Naive B cell (primary cell): ENCODE data around the gene CENPF. TPM values are rescaled to one million over a fixed set of nuclear protein-coding genes. Genes with fewer than 3 reads are reported as not detected.
"Not testable (repeated sequence)": the region's sequence is repeated elsewhere in the genome, so short reads cannot be mapped to it uniquely, and the experiment has no call there.

Experiments used
- ATAC-seq, 2 donors: fragments of 150-1000 bp; cut with Tn5 transposase; 2 replicates each; pipeline ENCODE4 v1.10.0; 2021; ENCODE audit warnings: low read depth in 2 of 2, mild to moderate bottlenecking in 2 of 2, moderate library complexity in 2 of 2
- DNase-seq: peaks from one replicate; pipeline ENCODE4 v3.0.0; 2022
- H3K27ac Mint-ChIP-seq, 6 donors: one replicate each; pipeline ENCODE4 v1.8.0; 2020 to 2022; ENCODE audit warnings: mild to moderate bottlenecking in 6 of 6, mixed read lengths in 6 of 6, moderate library complexity in 5 of 6, inconsistent platforms in 2 of 6
- H3K27me3 Mint-ChIP-seq, 3 donors: one replicate each; pipeline ENCODE4 v1.8.0; 2021 to 2022; ENCODE audit warnings: mixed read lengths in 3 of 3, mild to moderate bottlenecking in 1 of 3
- H3K36me3 Mint-ChIP-seq, 2 donors: one replicate each; pipeline ENCODE4 v1.8.0; 2020 to 2022; ENCODE audit warnings: mixed read lengths in 2 of 2, inconsistent platforms in 1 of 2, mild to moderate bottlenecking in 1 of 2
- H3K4me1 Mint-ChIP-seq, 3 donors: one replicate each; pipeline ENCODE4 v1.8.0; 2020 to 2022; ENCODE audit warnings: mixed read lengths in 3 of 3, inconsistent platforms in 1 of 3, mild to moderate bottlenecking in 1 of 3, moderate library complexity in 1 of 3
- H3K4me3 Mint-ChIP-seq, 8 donors: one replicate each; pipeline ENCODE4 v1.8.0; 2020 to 2022; ENCODE audit warnings: mild to moderate bottlenecking in 8 of 8, mixed read lengths in 8 of 8, moderate library complexity in 8 of 8, inconsistent platforms in 2 of 8
- H3K9me3 Mint-ChIP-seq, 7 donors: one replicate each; pipeline ENCODE4 v1.8.0; 2020 to 2022; ENCODE audit warnings: mixed read lengths in 7 of 7, mild to moderate bottlenecking in 5 of 7, inconsistent platforms in 2 of 7, moderate library complexity in 1 of 7
- polyA plus RNA-seq, 6 donors: library from polyadenylated mRNA; unstranded; fragments of 300-500 nt; fragmentation: Illumina TruSeq; gene quantifications; one replicate each; pipeline ENCODE4 v1.2.3, GENCODE V29; 2021; ENCODE audit warnings: low read depth in 6 of 6

The CENPF gene
- polyA plus RNA-seq, 6 donors from 2014 or later = 0.18 to 0.64 (median 0.38) TPM; not detected in 2

DNA sequence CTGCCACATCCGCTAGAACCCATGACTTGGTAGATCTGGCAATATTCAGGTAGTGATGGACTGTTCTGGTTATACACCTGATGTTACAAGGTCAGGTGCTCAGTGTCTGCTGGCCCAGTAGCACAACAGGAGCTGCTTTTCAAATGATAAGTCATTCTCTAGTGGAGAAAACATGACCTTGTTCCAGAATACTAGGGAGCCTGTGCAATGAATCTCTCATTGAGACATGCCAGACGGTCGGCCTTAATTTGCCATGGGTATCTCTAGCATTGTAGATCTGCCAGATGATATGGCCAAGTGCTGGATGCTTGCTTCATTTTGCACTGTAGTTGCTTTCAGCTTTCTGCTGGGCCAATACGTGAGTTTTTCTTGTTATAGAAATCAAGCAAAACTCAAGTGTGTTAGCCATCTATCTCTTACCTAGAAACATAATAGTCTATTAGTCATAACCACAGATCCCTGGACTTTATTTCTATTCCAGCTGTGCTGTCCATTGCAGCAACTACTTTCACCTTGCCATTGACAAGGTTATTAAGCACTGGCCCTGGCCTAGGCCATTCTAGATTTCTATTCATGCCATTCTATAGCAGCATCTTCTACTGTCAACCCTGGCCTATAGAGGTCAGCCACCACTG, 13.9 kb upstream of the CENPF start:
- Mint-ChIP-seq H3K27ac (peak overlapping the region in 1 of 6 donors; percentile 6), H3K27me3 (peaks cover 9 to 28% (median 22%) of the 10 kb centered on the region in 3 donors), H3K4me3 (no peak overlapping the region), H3K4me1 (no peaks in the 10 kb centered on the region), H3K9me3 (no peaks in the 10 kb centered on the region), H3K36me3 (no peaks in the 10 kb centered on the region)
- no peak for DNase-seq
- no peak for ATAC-seq

DNA sequence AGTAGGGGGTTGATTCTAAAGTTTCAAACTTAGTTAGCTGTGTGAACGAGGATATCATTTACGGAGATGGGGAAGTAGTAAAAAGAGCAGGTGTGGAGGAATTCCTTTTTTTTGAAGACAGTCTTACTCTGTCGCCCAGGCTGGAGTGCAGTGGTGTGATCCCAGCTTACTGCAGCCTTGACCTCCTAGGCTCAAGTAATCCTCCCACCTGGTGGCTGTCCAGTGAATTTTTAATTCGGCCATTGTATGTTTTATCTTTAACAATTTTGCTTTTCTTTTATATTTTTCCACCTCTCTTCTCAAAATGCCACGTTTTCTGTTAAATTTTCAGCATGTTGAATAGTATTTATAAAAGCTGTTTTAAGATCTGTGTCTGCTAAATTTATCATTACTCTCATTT, 12.3 kb upstream of the CENPF start:
- H3K4me3 Mint-ChIP-seq = no peak overlapping the region
- H3K4me1 Mint-ChIP-seq = no peaks in the 10 kb centered on the region
- no peaks in the 10 kb centered on the region for H3K9me3 Mint-ChIP-seq
- no peak for DNase-seq
- H3K36me3 Mint-ChIP-seq = no peaks in the 10 kb centered on the region
- peak overlapping the region in 1 of 6 donors; percentile 44 for H3K27ac Mint-ChIP-seq
- no peak for ATAC-seq
- peaks cover 7 to 26% (median 15%) of the 10 kb centered on the region in 3 donors for H3K27me3 Mint-ChIP-seq

DNA sequence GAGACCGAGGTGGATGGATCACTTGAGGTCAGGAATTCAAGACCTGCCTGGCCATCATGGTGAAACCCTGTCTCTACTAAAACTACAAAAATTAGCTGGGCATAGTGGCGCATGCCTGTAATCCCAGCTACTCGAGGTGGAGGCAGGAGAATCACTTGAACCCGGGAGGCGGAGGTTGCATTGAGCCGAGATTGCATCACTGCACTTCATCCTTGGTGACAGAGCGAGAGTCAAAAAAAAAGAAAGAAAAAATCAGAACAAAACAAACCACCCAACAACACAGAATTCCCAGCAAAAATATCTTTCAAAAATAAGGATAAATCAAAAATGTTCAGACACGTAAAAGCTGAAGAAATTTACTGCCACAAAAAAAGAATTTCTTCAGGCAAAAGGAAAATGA, 11.1 kb upstream of the CENPF start:
- H3K4me1 Mint-ChIP-seq, H3K4me3 Mint-ChIP-seq, H3K27ac Mint-ChIP-seq, H3K36me3 Mint-ChIP-seq, ATAC-seq, DNase-seq, H3K9me3 Mint-ChIP-seq: not testable (repeated sequence)
- H3K27me3 Mint-ChIP-seq = peaks cover 2 to 21% (median 10%) of the 10 kb centered on the region in 3 donors

DNA sequence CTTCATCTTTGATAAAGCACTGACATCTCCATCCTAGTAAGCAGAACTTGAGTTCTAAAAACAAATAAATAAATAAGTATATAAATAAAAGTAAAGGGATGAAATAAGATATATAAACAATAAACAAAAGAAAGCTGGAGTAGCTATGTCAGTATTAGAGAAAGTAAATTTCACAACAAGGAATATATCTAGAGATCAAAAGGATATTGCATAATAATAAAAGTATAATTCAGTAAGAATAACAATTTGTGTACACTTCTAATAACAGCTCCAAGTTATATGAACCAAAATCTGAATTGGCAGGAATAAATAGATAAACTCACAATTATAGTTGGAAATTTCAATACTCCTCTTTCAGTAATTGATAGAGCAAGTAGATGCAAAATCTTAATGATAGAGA, 9.8 kb upstream of the CENPF start:
- Mint-ChIP-seq H3K27me3 (peaks cover 0 to 21% (median 10%) of the 10 kb centered on the region in 3 donors), H3K27ac (no peak overlapping the region), H3K36me3 (no peaks in the 10 kb centered on the region), H3K4me1 (no peaks in the 10 kb centered on the region), H3K4me3 (no peak overlapping the region), H3K9me3 (no peaks in the 10 kb centered on the region)
- DNase-seq = no peak
- ATAC-seq = no peak

DNA sequence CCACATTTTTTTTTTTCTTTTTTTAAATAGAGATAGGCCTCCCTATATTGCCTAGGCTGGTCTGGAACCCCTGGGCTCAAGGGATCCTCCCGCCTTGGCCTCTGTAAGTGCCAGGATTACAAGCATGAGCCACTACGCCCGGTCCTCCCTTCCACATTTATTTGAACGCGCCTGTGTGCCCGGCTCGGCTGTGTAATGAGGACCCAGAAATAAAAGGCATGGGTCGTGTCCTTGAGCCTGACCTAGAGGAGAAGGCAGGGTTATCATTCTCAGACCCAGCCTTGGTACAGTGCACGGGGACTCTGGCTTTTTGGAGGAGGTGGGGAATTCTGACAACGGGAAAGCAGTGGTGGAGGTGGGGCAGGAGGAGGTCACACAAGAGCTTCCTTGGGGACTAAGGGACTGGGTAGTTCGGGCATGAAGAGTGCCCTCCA, 841 bp downstream of the CENPF start:
- Mint-ChIP-seq H3K36me3 (no peaks in the 10 kb centered on the region), H3K4me1 (peaks cover 8 to 14% (median 13%) of the 10 kb centered on the region in 3 donors), H3K27me3 (no peaks in the 10 kb centered on the region), H3K4me3 (peak overlapping the region; percentile 84 to 98 (median 96)), H3K27ac (peak overlapping the region in 5 of 6 donors; percentile 18 to 94 (median 67)), H3K9me3 (peaks cover 0 to 2% (median 0%) of the 10 kb centered on the region in 7 donors)
- no peak for DNase-seq
- ATAC-seq = no peak

DNA sequence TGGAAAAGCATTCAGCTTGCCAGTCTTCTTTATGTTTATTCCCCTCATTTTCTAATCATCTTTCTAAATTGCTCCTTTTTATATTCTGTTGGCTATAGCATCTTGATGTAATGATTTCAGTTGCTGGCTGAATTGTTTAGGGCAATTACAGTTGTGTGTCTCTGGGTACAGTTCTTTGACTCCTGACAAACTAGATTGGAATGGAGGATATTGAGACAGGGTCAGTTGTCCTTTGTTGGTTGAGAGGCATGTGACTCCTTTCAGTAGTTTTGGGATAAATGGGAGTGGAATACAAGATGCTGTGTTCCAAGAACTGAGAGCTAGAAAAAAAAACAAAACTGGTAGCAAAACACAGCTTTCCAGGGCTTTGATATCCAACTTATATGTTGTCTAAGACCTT, 1.5 kb downstream of the CENPF start:
- peaks cover 8 to 14% (median 13%) of the 10 kb centered on the region in 3 donors for H3K4me1 Mint-ChIP-seq
- peak overlapping the region; percentile 73 to 98 (median 92) for H3K4me3 Mint-ChIP-seq
- no peaks in the 10 kb centered on the region for H3K27me3 Mint-ChIP-seq
- no peak for ATAC-seq
- no peak overlapping the region for H3K27ac Mint-ChIP-seq
- H3K36me3 Mint-ChIP-seq = no peaks in the 10 kb centered on the region
- H3K9me3 Mint-ChIP-seq = peaks cover 0 to 6% (median under 1%) of the 10 kb centered on the region in 7 donors
- DNase-seq = no peak

DNA sequence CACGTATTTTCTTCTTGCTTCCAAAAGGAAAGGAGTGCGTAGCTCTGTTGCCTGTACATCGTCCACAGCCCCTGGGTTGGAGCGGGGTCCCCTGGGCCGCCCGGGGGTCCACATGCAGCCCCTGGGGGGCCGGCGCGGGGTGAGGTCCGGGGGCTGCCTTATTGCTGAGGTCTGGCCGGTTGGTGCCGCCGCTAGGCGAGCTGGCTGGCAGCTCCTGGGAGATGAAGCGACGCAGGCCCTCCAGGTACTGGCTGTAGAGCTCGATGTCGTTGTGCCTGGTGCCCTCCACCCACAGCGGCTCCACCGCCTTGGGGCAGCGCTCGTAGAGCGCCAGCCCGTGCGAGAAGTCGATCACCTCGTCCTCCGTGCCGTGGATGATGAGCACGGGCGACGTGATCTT, 2.5 kb downstream of the CENPF start:
- DNase-seq, H3K27ac Mint-ChIP-seq, H3K36me3 Mint-ChIP-seq, H3K4me3 Mint-ChIP-seq, ATAC-seq, H3K27me3 Mint-ChIP-seq: not testable (repeated sequence)
- Mint-ChIP-seq H3K9me3 (peaks cover 2 to 11% (median 3%) of the 10 kb centered on the region in 7 donors), H3K4me1 (peaks cover 8 to 14% (median 13%) of the 10 kb centered on the region in 3 donors)

DNA sequence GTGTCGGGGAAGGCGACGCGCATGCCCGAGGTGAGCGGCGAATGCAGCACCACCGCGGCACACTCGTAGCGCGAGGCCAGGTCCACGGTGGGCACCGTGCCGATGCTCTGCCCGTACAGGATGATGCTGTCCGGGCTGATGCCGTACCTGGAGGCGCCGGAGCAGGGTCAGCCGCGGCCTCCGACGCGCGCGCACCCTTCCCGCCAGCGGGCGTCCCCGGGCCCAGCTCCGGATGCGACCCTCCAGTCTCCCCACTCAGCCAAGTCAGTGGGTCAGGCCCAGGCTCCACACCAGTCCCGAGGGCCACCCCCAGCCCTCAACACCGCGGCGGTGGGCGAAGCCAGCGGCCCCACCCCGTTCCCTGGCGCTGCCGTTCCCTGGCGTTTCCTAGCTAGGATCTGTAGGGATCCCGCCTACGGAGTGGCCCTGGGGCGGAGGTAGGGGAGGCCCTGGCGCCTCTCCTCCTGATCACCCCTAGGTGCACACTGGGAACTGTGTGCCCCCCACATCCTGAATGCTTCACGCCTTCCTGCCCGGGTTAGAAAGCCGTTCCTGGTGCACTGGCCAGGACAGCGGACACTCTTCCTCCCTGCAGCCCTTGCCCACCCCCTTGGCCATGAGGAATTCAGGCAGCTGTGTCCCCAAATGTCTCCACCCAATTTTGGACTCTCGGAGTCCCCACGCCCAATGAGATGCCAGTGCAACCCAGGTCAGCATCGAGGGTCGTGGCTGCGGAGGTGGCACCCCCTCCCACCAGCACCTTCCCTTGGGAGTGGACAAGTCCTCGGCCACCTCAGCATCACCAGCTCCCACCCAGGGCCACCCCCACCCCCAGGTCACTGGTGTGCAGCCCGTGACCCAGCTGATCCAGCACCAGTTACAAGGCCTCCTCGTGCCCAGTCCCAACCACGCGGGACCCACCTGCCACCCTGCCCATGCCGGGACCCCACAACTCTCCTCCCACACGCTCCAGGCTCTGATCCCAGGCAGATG, 3.2 kb downstream of the CENPF start:
- not testable (repeated sequence) for H3K27me3 Mint-ChIP-seq, H3K4me3 Mint-ChIP-seq, H3K27ac Mint-ChIP-seq, ATAC-seq, H3K36me3 Mint-ChIP-seq, DNase-seq
- peaks cover 8 to 14% (median 13%) of the 10 kb centered on the region in 3 donors for H3K4me1 Mint-ChIP-seq
- peaks cover 3 to 12% (median 3%) of the 10 kb centered on the region in 7 donors for H3K9me3 Mint-ChIP-seq

DNA sequence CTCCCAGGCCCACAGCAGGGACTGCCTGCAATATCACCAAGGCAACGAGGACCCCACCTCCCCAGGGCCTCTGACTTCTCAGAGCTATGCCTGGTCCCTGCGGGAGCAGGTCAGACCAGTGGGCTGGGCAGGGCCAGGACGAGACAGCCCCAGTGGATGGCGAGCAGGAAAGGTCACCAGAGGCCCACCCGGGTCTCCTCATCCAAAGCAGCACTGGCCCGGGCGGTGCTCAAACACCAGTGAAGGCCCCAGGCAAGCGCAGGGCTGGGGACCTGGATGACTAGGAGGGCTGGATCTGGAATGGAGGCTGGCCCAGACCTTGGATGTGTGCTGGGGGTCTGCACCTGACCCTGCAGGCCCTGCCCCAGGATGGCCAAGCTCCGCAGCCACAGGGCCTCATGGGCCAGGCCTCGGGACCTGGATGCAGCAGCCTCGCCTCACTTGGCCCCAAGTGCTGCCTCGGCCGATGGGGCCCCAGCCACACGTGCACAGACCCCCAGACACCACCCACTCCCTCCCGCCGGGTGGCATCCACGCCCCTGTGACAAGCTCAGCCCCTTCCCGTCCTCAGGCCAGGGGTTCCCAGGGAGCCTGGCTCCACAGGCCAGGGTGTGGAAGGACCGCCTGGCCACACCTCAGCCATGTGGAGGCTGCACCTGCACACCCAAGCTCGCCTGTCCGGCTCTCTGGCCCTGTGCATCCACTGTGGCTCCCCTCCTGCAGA, 4.7 kb downstream of the CENPF start:
- DNase-seq, H3K27me3 Mint-ChIP-seq, H3K4me1 Mint-ChIP-seq, H3K4me3 Mint-ChIP-seq, H3K27ac Mint-ChIP-seq, H3K36me3 Mint-ChIP-seq, ATAC-seq: not testable (repeated sequence)
- H3K9me3 Mint-ChIP-seq = peaks cover 3 to 12% (median 3%) of the 10 kb centered on the region in 7 donors

DNA sequence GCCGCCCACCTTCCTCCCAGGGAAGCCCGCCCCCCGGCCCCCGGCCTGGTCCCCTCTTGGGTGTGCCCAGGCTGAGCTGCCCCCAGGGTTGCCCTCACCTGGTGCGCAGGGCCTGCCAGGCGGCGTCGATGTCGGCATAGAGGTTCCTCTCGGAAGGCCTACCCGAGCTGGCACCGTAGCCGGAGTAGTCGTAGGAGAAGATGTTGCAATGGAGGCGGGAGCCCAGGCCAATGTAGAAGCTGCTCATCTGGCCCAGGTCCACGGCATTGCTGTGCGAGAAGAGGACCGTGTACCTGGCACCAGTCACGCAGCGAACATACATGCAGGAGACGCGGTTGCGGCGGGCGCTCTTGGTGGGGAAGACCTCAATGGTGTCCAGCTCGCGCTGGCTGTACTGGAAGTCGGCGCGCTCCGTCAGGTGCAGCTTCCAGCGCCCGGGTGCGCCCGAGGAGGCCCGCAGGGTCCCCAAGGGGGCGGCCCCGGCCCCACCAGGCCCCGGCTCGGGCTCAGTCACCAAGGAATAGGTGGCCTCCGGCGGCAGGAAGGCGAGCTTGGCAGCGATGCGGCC, 5.3 kb downstream of the CENPF start:
- H3K27ac Mint-ChIP-seq, H3K36me3 Mint-ChIP-seq, H3K4me3 Mint-ChIP-seq, H3K27me3 Mint-ChIP-seq, H3K4me1 Mint-ChIP-seq, ATAC-seq, DNase-seq: not testable (repeated sequence)
- peaks cover 3 to 12% (median 3%) of the 10 kb centered on the region in 7 donors for H3K9me3 Mint-ChIP-seq

DNA sequence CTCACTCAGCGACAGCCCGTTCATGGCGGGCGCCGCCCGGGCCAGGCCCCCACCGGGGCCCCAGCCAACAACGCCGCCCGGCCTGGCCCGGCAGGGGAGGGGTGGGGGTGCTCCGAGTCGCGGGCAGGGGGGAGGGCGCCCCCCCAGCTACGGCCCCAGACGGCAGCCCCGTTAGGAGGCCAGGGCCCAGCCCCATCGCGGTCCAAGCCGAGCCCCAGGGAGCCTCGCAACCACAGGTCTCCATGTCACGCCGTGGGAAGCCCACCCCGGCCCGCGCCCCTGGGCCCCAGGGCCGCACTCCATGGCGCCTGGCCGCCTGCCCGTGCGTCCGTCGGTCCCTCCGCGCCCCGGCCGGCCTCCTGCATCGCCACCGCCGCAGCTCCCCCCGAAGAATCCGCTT, 5.8 kb downstream of the CENPF start:
- H3K4me3 Mint-ChIP-seq, ATAC-seq, DNase-seq, H3K36me3 Mint-ChIP-seq, H3K27me3 Mint-ChIP-seq, H3K27ac Mint-ChIP-seq, H3K4me1 Mint-ChIP-seq: not testable (repeated sequence)
- H3K9me3 Mint-ChIP-seq = peaks cover 3 to 12% (median 3%) of the 10 kb centered on the region in 7 donors

DNA sequence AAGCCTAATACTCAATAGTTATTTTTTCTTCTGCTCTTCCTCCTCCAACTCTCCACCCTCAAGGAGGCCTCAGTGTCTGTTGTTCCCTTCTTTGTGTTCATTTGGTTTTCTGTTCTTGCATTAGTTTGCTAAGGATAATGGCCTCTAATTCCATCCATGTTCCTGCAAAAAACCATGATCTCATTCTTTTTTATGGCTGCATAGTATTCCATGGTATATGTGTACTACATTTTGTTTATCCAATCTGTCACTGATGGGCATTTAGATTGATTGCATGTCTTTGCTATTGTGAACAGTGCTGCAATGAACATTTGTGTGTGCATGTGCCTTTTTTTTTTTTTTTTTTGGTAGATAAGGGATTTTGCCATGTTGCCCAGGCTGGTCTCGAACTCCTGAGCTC, 6.7 kb downstream of the CENPF start:
- no peaks in the 10 kb centered on the region for H3K4me1 Mint-ChIP-seq
- H3K27me3 Mint-ChIP-seq = no peaks in the 10 kb centered on the region
- no peaks in the 10 kb centered on the region for H3K36me3 Mint-ChIP-seq
- peak overlapping the region in 1 of 6 donors; percentile 86 for H3K27ac Mint-ChIP-seq
- H3K9me3 Mint-ChIP-seq = peaks cover 3 to 12% (median 3%) of the 10 kb centered on the region in 7 donors
- ATAC-seq = no peak
- H3K4me3 Mint-ChIP-seq = no peak overlapping the region
- no peak for DNase-seq

DNA sequence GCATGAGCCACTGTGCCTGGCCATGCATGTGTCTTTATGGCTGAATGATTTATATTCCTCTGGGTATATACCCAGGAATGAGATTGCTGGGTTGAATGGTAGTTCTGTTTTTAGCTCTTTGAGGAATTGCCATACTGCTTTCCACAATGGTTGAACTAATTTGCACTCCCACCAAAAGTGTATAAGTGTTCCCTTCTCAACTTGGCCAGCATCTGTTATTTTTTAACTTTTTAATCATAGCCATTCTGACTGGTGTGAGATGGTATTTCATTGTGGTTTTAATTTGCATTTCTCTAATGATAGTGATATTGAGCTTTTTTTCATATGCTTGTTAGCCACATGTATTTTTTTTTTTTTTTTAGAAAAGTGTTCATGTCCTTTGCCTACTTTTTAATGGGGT, 7.1 kb downstream of the CENPF start:
- H3K27ac Mint-ChIP-seq, DNase-seq, H3K4me3 Mint-ChIP-seq, ATAC-seq, H3K4me1 Mint-ChIP-seq, H3K36me3 Mint-ChIP-seq, H3K27me3 Mint-ChIP-seq: not testable (repeated sequence)
- peaks cover 3 to 12% (median 3%) of the 10 kb centered on the region in 7 donors for H3K9me3 Mint-ChIP-seq
